CD4-positive, alpha-beta T cell (primary cell): ENCODE measurements around the gene CAP2. TPM values are rescaled to one million over a fixed set of nuclear protein-coding genes. Genes with fewer than 3 reads are reported as not detected.

Experiments
- ATAC-seq: fragments of 200-7000 bp; cut with Tn5 transposase; one replicate; pipeline ENCODE4 v1.10.0; 2022; ENCODE audit warnings: mild to moderate bottlenecking; ENCODE audit not compliant: poor library complexity
- CTCF ChIA-PET: fragments of 350-600 bp; sonication (Branson Sonifier 250); formaldehyde crosslinking; loops from one replicate; lab custom pipeline; 2021; ENCODE audit warnings: antibody characterized with exemption, inconsistent platforms; lab: Charles Lee
- POLR2A ChIA-PET: fragments of 350-600 bp; sonication (Branson Sonifier 250); formaldehyde crosslinking; loops from one replicate; lab custom pipeline; 2021; ENCODE audit warnings: antibody characterized with exemption, inconsistent platforms; lab: Charles Lee
- DNase-seq, 14 experiments: peaks; one replicate each; pipeline ENCODE4 v3.0.0-alpha.2; 2013 to 2020; ENCODE audit warnings: mixed read lengths in 2 of 14
- H3K27ac ChIP-seq, 2 donors: one replicate each; pipeline versions ENCODE4 v1.5.1 to v1.7.0; 2013; ENCODE audit warnings: low read length in 2 of 2, low read depth in 1 of 2, mild to moderate bottlenecking in 1 of 2
- H3K27me3 ChIP-seq, 2 experiments: 1 replicate in 1 of 2; 2 replicates in 1 of 2; pipeline versions ENCODE4 v1.6.1 to v1.7.0; 2013; ENCODE audit warnings: low read length in 2 of 2, control low read depth in 1 of 2, mild to moderate bottlenecking in 1 of 2, moderate library complexity in 1 of 2; ENCODE audit not compliant: insufficient read depth in 2 of 2, control insufficient read depth in 1 of 2
- H3K36me3 ChIP-seq: one replicate; pipeline ENCODE4 v1.6.1; 2013; ENCODE audit warnings: low read length, control low read depth; ENCODE audit not compliant: insufficient read depth
- H3K4me1 ChIP-seq: one replicate; pipeline ENCODE4 v1.6.1; 2013; ENCODE audit warnings: low read length, control low read depth; ENCODE audit not compliant: insufficient read depth
- H3K4me3 ChIP-seq: one replicate; pipeline ENCODE4 v1.5.1; 2013; ENCODE audit warnings: mild to moderate bottlenecking, low read length, moderate library complexity
- H3K9me3 ChIP-seq, 2 experiments: 1 replicate in 1 of 2; 2 replicates in 1 of 2; pipeline versions ENCODE4 v1.6.1 to v1.7.0; 2013; ENCODE audit warnings: low read length in 2 of 2, mild to moderate bottlenecking in 2 of 2, control low read depth in 1 of 2, moderate library complexity in 1 of 2; ENCODE audit not compliant: control insufficient read depth in 1 of 2, insufficient read depth in 1 of 2
- H3K27ac Mint-ChIP-seq: one replicate; pipeline ENCODE4 v1.8.0; 2020; ENCODE audit warnings: mixed read lengths
- H3K27me3 Mint-ChIP-seq: one replicate; pipeline ENCODE4 v1.8.0; 2021; ENCODE audit warnings: mixed read lengths
- H3K36me3 Mint-ChIP-seq: one replicate; pipeline ENCODE4 v1.8.0; 2021; ENCODE audit warnings: low read depth, mixed read lengths
- H3K4me1 Mint-ChIP-seq: one replicate; pipeline ENCODE4 v1.8.0; 2021; ENCODE audit warnings: low read depth, mixed read lengths
- H3K4me3 Mint-ChIP-seq: one replicate; pipeline ENCODE4 v1.8.0; 2020; ENCODE audit warnings: mild to moderate bottlenecking, mixed read lengths
- H3K9me3 Mint-ChIP-seq: one replicate; pipeline ENCODE4 v1.8.0; 2020; ENCODE audit warnings: mixed read lengths
- CTCF ChIP-seq: fragments of 200-600 bp; IDR thresholded peaks from one replicate; pipeline ENCODE4 v1.8.0; 2022; ENCODE audit warnings: antibody characterized with exemption, mild to moderate bottlenecking
- intact Hi-C, 2 experiments: fragments of 100-400 bp; cut with DNase I in 1 of 2; cut with micrococcal nuclease in 1 of 2; formaldehyde crosslinking; loops; one replicate each; pipeline versions ENCODE4 v1.15.1 to v1.9.0; 2023 to 2025; cut with DNase I, micrococcal nuclease
- total RNA-seq, 174 experiments: library from RNA in 2 of 174; stranded (reverse) in 2 of 174; gene quantifications; one replicate each; pipeline ENCODE4 v1.2.3 and lab custom pipeline; 2021 to 2026

CAP2 gene
- total RNA-seq, 2 experiments from 2014 or later = not detected

DNA sequence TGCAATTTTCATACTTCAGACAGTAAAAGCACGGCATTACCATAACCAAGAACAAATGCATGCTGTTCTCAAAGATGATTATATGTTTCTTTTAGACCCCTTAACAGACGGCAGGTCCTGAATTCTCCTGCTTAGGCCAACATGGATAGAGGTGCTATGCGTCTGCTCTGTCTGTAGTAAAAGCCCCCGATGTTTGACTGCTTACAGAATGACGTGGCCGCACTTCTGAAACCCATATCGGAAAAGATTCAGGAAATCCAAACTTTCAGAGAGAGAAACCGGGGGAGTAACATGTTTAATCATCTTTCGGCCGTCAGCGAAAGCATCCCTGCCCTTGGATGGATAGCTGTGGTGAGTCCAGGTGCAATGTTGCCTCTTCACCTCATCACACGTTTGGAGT lies 113.6 kb downstream of the CAP2 start:
- intact Hi-C loops = no loop called here

GRCh38 chr6:17511084-17511483 lies 117.7 kb downstream of the CAP2 start:
- no peak for DNase-seq
- Histone ChIP-seq H3K4me3 (no peak overlapping the region), H3K27ac (no peak overlapping the region), H3K27me3 (no peaks in the 10 kb centered on the region), H3K36me3 (no peaks in the 10 kb centered on the region), H3K9me3 (no peaks in the 10 kb centered on the region), H3K4me1 (no peaks in the 10 kb centered on the region)
- Mint-ChIP-seq H3K27ac (no peak overlapping the region), H3K9me3 (no peaks in the 10 kb centered on the region), H3K4me3 (no peak overlapping the region), H3K27me3 (peaks cover 15% of the 10 kb centered on the region), H3K36me3 (no peaks in the 10 kb centered on the region), H3K4me1 (no peaks in the 10 kb centered on the region)
- ChIA-PET POLR2A (no interaction called here), CTCF (no interaction called here)
- no peak for TF ChIP-seq CTCF
- ATAC-seq = no peak
- intact Hi-C loops = no loop called here

More for the DNA sequence above, 113.6 kb downstream of the CAP2 start:
- H3K27ac ChIP-seq = no peak overlapping the region
- ATAC-seq = no peak
- Mint-ChIP-seq H3K4me1 (no peaks in the 10 kb centered on the region), H3K36me3 (no peaks in the 10 kb centered on the region), H3K27me3 (peaks cover 4% of the 10 kb centered on the region), H3K4me3 (no peak overlapping the region), H3K9me3 (no peaks in the 10 kb centered on the region), H3K27ac (no peak overlapping the region)
- H3K27me3 ChIP-seq = no peaks in the 10 kb centered on the region
- ChIA-PET CTCF (no interaction called here), POLR2A (no interaction called here)
- DNase-seq = no peak
- no peaks in the 10 kb centered on the region for H3K36me3 ChIP-seq
- H3K4me3 ChIP-seq = no peak overlapping the region
- TF ChIP-seq CTCF = no peak
- no peaks in the 10 kb centered on the region for H3K4me1 ChIP-seq
- H3K9me3 ChIP-seq = no peaks in the 10 kb centered on the region

DNA sequence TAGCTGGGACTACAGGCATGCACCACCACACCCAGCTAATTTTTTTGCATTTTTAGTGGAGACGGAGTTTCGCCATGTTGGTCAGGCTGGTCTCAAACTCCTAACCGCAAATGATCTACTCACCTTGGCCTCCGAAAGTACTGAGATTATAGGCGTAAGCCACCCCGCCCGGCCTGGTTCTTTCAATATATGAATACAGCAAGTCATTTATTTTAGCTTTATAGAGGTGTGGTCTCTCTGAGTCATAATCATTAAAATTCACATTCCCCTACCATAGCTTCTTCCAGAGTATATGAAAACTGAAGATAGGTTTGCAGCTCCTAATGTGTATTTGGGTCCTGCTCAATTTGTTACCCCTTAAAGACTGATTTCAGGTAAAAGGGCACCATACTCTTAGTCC lies 118.2 kb downstream of the CAP2 start:
- ATAC-seq = no peak

More for the DNA sequence above, 118.2 kb downstream of the CAP2 start:
- Mint-ChIP-seq H3K9me3 (no peaks in the 10 kb centered on the region), H3K36me3 (no peaks in the 10 kb centered on the region), H3K4me3 (no peak overlapping the region), H3K27me3 (peaks cover 15% of the 10 kb centered on the region), H3K4me1 (no peaks in the 10 kb centered on the region), H3K27ac (no peak overlapping the region)
- no peak overlapping the region for H3K27ac ChIP-seq
- POLR2A ChIA-PET = no interaction called here
- no peak for DNase-seq
- no peaks in the 10 kb centered on the region for H3K36me3 ChIP-seq
- H3K4me1 ChIP-seq = no peaks in the 10 kb centered on the region
- CTCF ChIA-PET = no interaction called here
- TF ChIP-seq CTCF = no peak
- intact Hi-C loops = no loop called here
- no peaks in the 10 kb centered on the region for H3K9me3 ChIP-seq
- no peaks in the 10 kb centered on the region for H3K27me3 ChIP-seq
- no peak overlapping the region for H3K4me3 ChIP-seq
